Urinary bladder (tissue), 4 donors: ENCODE results near the gene PCK1. TPM values are rescaled to one million over a fixed set of nuclear protein-coding genes. Genes with fewer than 3 reads are reported as not detected.

ENCODE experiments used
- DNase-seq: peaks from one replicate; pipeline ENCODE4 v3.0.0-alpha.2; 2015; ENCODE audit errors: extremely low spot score
- H3K27ac ChIP-seq: one replicate; pipeline ENCODE4 v1.5.1; 2013; ENCODE audit warnings: low read depth, mild to moderate bottlenecking, moderate library complexity
- H3K36me3 ChIP-seq: one replicate; pipeline ENCODE4 v1.6.1; 2013; ENCODE audit warnings: mild to moderate bottlenecking, moderate library complexity; ENCODE audit not compliant: insufficient read depth
- H3K4me1 ChIP-seq: one replicate; pipeline ENCODE4 v1.6.1; 2013; ENCODE audit warnings: mild to moderate bottlenecking, moderate library complexity; ENCODE audit not compliant: insufficient read depth
- H3K4me3 ChIP-seq: one replicate; pipeline ENCODE4 v1.5.1; 2013; ENCODE audit warnings: low read depth, low read length
- WGBS: extraction: QIAGEN DNeasy Blood & Tissue Kit; methylation state at CpG from one replicate; pipeline ENCODE4 v1.1.7; 2013; 5-methylcytosine and 5-hydroxymethylcytosine counted together
- polyA plus RNA-seq: library from polyadenylated mRNA; stranded (reverse); fragments of 200-250 nt; gene quantifications from one replicate; pipeline ENCODE4 v1.2.3, GENCODE V29; 2013
- total RNA-seq: library from RNA; depleted of rRNA; stranded (reverse); fragments of >200 nt; gene quantifications from one replicate; pipeline ENCODE4 v1.2.3, GENCODE V29; 2014
- donor health status: healthy with polysubstance abuse.
- donor health status: healthy.

PCK1 gene
- total and polyA plus RNA-seq, 2 donors, result 0.79 to 2.9 TPM

DNA sequence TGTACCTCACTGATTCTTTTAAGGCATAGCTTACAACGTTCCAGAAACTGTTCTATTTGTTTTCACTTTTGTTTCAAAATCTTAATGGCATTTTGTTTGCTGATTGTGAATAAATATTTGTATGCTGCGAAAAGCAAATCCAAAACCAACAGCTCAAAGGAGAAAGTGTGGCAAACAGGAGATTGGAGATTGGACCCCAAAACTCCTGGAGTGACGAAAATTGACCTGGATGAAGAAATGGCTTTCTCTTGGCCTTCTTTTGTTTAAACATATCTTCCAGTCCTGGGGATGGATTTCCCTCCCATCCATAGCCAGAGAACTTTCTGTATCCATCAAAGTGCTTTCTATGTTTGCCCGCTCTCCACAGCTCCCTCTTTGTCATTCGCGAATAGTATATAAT is 33.2 kb upstream of the PCK1 start:
- 76% methylated on average over 6 of the region's 6 CpGs for WGBS
- Histone ChIP-seq H3K36me3 (no peaks in the 10 kb centered on the region), H3K27ac (no peak overlapping the region), H3K4me1 (no peaks in the 10 kb centered on the region), H3K4me3 (no peak overlapping the region)
- DNase-seq, result no peak

DNA sequence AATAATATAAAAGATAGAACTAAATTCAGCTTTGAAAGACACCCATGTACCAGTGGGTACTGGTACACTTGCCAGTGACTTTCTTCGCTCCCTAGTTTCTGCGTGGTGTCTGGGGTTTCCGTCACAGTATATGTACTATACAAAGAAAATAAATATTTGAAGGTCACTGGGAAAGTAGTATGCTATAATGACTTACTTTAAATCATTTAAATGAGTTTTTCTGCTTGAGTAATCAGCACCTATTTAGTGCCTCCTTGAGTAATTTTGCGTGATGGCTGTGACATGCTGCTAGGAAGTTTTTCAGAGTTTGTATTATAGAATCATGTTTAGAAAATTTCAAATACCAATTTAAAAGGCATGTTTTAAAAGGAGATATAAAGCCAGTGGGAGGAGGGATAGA is 32.8 kb upstream of the PCK1 start:
- WGBS, result 91% methylated on average over 4 of the region's 4 CpGs
- no peak for DNase-seq
- Histone ChIP-seq H3K4me1 (no peaks in the 10 kb centered on the region), H3K4me3 (no peak overlapping the region), H3K27ac (no peak overlapping the region), H3K36me3 (no peaks in the 10 kb centered on the region)

DNA sequence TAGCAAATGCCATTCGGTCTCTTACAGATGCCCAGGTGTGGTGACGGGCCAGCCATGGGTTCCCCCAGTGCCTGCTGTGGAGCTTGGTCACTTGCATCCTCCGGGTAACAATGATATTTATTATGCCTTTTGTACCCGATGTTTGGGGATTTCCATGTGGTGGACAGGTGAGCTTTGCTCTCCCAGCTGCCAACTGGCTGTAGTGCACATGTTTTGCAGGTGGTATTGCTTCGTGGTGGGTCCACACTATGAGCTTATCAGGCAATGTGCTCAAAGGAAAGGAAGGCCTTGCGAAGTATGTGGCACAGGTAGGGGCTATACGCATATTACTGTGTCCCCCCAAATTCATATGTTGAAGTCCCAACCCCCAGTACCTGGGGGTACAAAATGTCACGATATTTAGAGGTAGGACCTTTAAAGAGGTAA is 31.7 kb upstream of the PCK1 start:
- Histone ChIP-seq H3K27ac (no peak overlapping the region), H3K4me1 (no peaks in the 10 kb centered on the region), H3K36me3 (no peaks in the 10 kb centered on the region), H3K4me3 (no peak overlapping the region)
- WGBS, result 91% methylated on average over 8 of the region's 8 CpGs
- no peak for DNase-seq

DNA sequence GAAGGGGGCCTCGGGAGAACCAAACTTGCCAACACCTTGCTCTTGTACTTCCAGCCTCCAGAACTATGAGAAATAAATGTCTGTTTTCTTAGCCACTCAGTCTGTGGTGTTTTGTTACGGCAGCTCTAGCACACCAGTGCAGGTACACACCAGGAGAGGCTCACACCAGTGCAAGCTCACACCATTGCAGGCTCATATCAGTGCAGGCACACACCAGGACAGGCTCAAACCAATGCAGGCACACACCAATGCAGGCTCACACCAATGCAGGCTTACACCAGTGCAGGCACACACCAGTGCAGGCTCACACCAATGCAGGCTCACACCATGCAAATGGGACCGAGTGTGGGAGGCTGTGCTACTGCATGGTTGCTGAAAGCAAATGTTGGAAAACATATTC is 31.1 kb upstream of the PCK1 start:
- DNase-seq, result no peak
- Histone ChIP-seq H3K27ac (no peak overlapping the region), H3K36me3 (no peaks in the 10 kb centered on the region), H3K4me3 (no peak overlapping the region), H3K4me1 (no peaks in the 10 kb centered on the region)
- WGBS, result 78% methylated on average over 3 of the region's 3 CpGs

DNA sequence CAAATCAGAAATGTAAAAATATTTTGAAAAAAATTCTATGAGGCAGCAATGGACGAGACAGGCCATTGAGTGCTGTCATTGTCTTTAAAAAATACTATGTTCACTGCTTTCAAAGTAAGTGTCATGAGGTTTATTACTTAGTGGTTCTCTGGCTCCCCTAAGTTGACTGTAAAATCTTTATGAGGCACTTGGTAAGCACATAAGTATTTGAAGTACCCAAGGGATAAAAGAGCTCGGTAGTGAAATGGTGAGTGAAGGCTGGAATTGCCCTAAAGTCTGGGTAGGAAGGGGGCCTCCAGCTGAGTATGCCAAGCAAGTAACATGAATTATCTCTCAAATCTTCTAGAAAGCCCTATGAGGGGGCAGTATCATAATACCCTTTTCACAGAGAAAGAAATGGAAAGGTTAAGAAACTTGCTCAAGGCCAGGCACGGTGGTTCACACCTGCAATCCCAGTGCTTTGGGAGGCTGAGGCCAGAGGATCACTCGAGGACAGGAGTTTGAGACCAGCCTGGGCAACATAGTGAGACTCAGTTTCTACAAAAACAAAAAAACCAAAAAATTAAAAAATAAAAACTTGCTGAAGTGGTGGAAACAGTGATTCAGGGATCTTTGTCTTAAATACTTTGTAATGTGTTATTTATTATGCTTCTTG is 30.5 kb upstream of the PCK1 start:
- WGBS, result 56% methylated on average over 4 of the region's 4 CpGs
- Histone ChIP-seq H3K27ac (no peak overlapping the region), H3K4me3 (no peak overlapping the region), H3K36me3 (no peaks in the 10 kb centered on the region), H3K4me1 (no peaks in the 10 kb centered on the region)
- DNase-seq, result no peak

DNA sequence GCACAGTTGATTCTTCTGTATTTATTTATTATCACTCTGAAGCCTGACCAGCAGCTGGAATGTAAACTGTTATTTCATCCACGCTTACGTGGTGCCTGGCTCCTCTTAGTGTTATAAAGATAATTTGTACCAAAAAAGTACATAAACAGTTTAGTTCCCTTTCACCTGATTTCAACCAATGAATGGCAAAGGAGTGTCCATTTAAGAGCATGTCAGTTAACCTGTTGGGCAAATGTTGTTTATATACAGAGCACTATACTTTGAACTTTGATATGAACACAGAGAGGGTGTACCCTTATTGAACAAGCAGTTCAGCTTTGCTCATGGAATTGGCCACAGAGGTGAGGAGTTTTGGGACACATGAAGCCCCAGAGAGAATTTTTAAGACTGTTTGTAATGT is 28.8 kb upstream of the PCK1 start:
- H3K4me1 ChIP-seq, result no peaks in the 10 kb centered on the region
- 49% methylated on average over 2 of the region's 2 CpGs for WGBS
- DNase-seq, result no peak
- no peak overlapping the region for H3K27ac ChIP-seq
- H3K36me3 ChIP-seq, result no peaks in the 10 kb centered on the region
- no peak overlapping the region for H3K4me3 ChIP-seq

DNA sequence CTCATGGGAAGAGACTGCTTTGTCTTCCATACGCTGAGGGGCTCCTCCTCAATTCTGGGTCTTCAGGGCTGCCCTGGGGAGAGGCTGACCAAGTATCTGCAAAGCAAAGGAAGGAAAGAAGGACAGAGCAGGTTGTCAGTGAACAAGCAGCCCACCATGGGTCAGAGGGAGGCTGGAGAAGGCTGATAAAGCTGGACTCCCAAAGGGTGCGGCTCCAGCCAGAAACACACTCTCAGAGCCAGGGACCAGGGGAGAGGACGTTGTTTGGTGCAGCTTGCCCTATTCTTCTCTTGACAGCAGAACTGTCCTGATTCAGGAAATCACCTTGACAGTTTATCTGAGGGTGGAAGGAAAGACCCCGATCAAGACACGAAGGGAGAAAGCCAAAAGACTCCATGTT is 25.6 kb upstream of the PCK1 start:
- Histone ChIP-seq H3K4me3 (no peak overlapping the region), H3K27ac (no peak overlapping the region), H3K36me3 (no peaks in the 10 kb centered on the region), H3K4me1 (no peaks in the 10 kb centered on the region)
- 79% methylated on average over 5 of the region's 5 CpGs for WGBS
- DNase-seq, result no peak

DNA sequence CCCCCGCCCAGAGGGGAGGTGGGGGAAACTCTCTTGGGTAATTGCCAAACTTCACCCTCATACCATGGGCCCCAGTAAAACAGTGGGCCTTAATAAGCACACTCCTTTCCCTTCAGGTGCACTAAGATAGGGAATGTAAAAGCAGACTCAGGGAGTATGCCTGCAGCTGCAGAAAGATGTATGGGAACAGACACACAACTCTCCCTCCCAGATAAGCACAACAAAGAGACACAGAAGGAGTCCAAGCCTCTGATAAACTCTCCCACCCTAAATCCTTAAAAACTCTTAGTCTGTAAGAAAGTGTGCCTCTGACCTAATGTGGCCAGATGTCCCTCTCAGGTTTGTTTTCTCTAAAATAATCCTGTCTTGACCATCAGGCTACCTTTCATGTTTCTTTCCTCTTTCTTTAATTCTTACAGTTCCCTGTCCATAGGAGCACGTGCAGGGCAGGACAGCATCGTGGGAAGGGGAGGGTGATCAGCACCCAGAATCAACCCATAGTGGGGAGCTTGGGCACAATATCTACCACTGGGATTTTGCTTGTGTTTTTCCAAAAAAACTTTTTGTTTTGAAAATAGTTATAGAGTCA is 24.7 kb upstream of the PCK1 start:
- no peak for DNase-seq
- H3K4me3 ChIP-seq, result no peak overlapping the region
- 67% methylated on average over 3 of the region's 3 CpGs for WGBS
- H3K4me1 ChIP-seq, result no peaks in the 10 kb centered on the region
- no peaks in the 10 kb centered on the region for H3K36me3 ChIP-seq
- no peak overlapping the region for H3K27ac ChIP-seq

DNA sequence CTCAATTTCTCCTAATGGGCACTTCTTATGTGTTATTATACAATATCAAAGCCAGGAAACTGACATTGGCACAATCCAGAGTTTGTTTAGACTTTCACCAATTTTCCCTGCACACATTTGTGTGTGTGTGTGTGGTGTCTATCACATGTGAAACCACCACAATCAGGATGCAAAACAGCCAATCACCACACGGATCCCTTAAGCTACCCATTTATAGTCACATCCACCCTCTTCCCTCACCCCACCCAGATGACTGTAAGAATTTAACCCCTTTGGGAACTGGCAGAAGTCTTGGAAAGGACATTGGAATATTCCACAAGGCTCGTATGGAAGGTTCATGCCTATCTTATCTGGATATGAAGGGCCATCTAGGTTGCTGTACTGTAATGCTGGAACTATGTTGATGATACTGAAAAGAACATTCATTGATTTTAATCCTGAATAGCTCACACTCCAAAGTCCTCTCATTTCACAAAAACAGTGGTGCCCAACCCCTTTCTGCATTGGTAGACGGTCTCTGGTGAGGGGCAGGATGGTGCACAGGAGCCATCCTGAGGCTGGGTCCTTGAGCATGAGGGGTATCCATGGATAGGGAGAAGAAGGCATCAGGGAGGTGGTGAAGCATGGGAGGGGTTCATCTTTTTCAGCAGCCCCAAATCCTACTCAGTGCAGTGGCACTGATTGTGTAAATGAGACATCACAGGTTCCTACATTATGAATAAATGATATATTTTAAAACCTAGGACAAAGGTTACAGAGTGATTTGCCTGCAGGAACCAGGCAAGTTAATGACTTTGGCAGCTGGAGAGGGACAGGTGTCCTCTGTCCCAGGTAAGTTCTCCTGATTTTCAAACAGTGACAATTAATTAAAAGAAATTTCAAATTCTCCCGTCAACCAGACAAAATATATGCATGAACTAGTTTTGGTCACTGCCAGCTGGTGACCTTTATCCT is 23.9 kb upstream of the PCK1 start:
- Histone ChIP-seq H3K36me3 (no peaks in the 10 kb centered on the region), H3K4me3 (no peak overlapping the region), H3K4me1 (no peaks in the 10 kb centered on the region), H3K27ac (no peak overlapping the region)
- no peak for DNase-seq
- 68% methylated on average over 4 of the region's 4 CpGs for WGBS

DNA sequence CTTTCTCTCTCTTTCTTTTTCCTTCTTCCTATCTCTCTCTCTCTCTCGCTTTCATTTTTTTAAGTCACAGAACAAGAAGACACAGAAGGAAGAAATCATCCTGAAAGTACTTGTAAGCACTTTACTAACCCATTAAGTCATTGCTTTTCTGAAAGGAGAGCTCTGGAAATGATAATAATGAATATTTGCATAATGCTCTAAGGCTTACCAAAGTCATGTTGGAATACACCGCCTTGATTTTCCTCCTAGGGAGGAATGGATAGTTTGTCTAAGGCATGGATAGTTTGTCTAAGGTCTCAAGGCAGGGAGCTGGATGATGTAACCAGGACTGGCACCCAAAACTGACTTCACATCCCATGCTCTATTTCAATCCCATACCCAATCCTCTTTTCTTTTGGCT is 23.1 kb upstream of the PCK1 start:
- Histone ChIP-seq H3K36me3 (no peaks in the 10 kb centered on the region), H3K4me3 (no peak overlapping the region), H3K4me1 (no peaks in the 10 kb centered on the region), H3K27ac (no peak overlapping the region)
- 92% methylated on average over 2 of the region's 2 CpGs for WGBS
- DNase-seq, result no peak

DNA sequence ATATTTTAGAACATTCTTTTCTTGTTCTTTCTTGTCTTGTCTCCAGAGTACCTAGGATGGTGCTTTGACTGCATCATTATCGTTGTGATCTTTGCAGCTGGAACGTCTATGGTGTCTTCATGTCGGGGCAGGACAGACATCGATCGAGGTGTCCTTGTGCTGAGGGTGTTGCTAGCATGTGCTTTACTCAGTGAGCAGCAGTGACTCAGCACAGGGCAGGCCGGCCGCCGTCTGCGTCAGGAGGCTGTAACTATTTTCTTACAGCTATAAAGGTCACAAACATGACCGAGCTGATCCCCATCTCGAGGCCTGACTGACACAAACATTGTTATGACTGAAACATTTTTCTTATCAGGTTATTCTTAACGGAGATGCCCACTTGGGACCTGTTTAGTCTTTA is 21.0 kb upstream of the PCK1 start:
- H3K4me1 ChIP-seq, result no peaks in the 10 kb centered on the region
- H3K27ac ChIP-seq, result no peak overlapping the region
- 67% methylated on average over 12 of the region's 12 CpGs for WGBS
- H3K4me3 ChIP-seq, result no peak overlapping the region
- H3K36me3 ChIP-seq, result no peaks in the 10 kb centered on the region
- DNase-seq, result no peak

DNA sequence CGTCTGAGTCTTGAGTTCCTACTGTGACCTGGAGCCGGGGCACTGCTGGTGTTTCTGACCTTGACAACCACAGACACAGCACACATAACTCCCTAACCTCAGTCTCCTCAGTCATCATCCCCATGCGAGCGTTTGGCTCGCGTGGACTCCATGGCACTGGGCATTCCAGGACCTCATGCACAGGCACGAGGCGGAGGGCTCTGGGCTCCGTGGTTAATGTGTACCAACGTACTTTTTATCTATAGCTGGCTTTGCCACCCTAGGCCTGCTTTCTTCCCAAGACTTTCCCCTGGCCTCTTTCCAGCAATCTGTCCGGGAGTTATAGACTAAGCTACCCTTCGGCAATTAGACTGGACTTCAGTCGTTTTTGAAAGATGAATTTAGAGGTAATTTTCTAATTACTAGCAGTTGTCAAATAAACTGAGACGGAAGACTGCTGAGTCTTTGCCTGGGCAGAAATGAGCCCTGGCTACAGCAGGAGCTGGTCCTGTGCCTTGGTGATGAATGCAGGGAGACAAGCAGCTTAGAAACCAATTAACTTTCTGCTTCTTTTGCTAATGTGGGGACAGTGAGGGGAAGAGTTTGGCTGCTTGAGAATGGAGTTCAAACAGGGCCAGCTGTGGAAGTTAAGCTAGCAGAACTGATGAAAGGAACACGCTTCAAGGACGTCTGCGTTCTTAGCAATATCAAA is 19.9 kb upstream of the PCK1 start:
- no peak for DNase-seq
- Histone ChIP-seq H3K36me3 (no peaks in the 10 kb centered on the region), H3K4me1 (no peaks in the 10 kb centered on the region), H3K27ac (no peak overlapping the region), H3K4me3 (no peak overlapping the region)
- 62% methylated on average over 17 of the region's 17 CpGs for WGBS

DNA sequence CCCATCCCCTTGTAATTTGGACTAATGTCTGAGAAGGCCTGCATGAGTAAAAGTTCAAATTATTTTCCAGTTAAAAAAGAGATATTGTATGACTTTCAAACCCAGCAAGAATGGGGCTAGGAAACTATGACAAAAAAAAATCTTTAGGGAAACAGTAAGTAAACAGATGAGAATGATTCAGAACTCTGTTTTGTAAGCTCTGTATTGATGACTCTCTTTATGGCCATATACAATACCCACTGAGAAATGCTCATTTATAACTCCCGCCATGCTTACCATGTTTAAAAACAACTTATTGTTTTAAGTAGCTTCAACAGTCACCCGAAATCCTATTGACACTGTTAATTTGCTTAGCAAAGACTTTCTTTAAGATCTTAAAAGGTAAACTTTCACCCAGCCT is 17.2 kb upstream of the PCK1 start:
- no peak for DNase-seq
- WGBS, result 40% methylated on average over 2 of the region's 2 CpGs
- Histone ChIP-seq H3K4me1 (no peaks in the 10 kb centered on the region), H3K36me3 (no peaks in the 10 kb centered on the region), H3K27ac (no peak overlapping the region), H3K4me3 (no peak overlapping the region)
